ENCODE results near the gene NHSL2.
A peak's percentile ranks its signal among the peaks of the same experiment; 100 is the strongest.

The NHSL2 gene

GRCh38 chrX:72142094-72142793 is 231.6 kb downstream of the NHSL2 start:
- TF ChIP-seq CTCF (IDR thresholded peaks at IDR 0.05): no peak
- Histone ChIP-seq H3K36me3 (peaks cover 86% of the 10 kb centered on the region), H3K9me3 (no peaks in the 10 kb centered on the region), H3K27me3 (no peaks in the 10 kb centered on the region), H3K4me3 (ENCODE audit: low read depth in 1 of 2, low read length in 1 of 2) (no peak overlapping the region), H3K27ac (peak overlapping the region; percentile 47), H3K4me1 (ENCODE audit: control insufficient read depth in 1 of 2, insufficient read depth in 1 of 2, low read depth in 1 of 2, low read length in 1 of 2) (no peaks in the 10 kb centered on the region)

DNA sequence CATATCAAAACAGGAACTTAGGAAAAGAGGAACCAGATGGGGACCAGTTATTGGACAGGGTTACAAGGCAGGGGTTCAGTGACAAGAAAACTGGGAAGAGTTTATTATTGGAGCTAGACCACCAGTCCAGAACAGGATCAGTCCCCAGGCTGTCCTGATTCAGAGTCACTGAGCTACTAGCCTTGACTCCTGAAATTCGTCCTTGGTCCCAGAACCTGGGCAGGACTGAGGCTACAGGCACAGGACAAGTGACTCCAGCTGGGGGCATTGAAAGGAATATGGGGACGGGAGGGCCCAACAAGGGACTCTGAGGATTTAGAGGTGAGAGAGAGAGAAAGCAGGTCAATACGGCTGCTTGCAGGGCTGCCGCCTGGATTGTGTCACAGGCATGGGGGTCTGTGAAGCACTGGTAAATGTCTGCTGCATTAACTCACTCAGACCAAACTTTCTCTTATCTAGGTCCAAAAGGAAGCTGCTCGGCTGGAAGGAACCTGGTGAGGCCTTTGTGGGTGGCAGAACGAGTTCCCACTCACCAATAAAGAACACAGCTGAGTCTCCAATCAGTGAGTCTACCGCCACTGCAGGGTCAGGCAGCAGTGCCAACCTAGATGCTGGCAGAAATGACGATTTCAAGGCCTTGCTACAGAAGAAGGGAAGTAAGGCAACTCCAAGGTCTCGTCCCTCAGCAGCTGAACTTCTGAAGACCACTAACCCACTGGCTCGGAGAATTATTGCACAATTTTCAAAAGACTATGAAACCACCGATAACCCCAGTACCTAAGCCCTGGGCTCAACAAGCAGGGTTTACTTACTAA is 232.4 kb downstream of the NHSL2 start:
- Histone ChIP-seq H3K4me3 (ENCODE audit: low read depth in 1 of 2, low read length in 1 of 2) (no peak overlapping the region), H3K27me3 (no peaks in the 10 kb centered on the region), H3K9me3 (no peaks in the 10 kb centered on the region), H3K27ac (peak overlapping the region; percentile 47), H3K36me3 (peaks cover 79% of the 10 kb centered on the region), H3K4me1 (ENCODE audit: control insufficient read depth in 1 of 2, insufficient read depth in 1 of 2, low read depth in 1 of 2, low read length in 1 of 2) (no peaks in the 10 kb centered on the region)
- no peak for TF ChIP-seq CTCF (IDR thresholded peaks at IDR 0.05)

DNA sequence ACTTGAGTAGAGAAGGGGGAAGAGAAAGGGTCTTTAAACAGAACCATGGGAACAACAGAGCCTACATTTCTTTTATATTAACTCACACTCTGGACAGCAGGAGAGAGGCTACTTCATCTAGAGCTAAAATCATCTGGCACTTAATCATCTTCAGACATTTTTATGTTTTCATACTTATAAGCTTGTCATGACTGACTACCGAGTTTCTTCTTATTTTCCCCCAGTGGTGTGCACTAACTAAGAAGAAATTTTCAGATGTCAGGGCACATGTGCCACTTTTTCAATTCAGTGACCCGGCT is 232.9 kb downstream of the NHSL2 start:
- H3K27me3 ChIP-seq: no peaks in the 10 kb centered on the region
- H3K9me3 ChIP-seq: no peaks in the 10 kb centered on the region
- no peak overlapping the region for H3K4me3 ChIP-seq (ENCODE audit: low read depth in 1 of 2, low read length in 1 of 2)
- peaks cover 73% of the 10 kb centered on the region for H3K36me3 ChIP-seq
- TF ChIP-seq CTCF (IDR thresholded peaks at IDR 0.05): no peak
- H3K27ac ChIP-seq: peak overlapping the region; percentile 47
- H3K4me1 ChIP-seq (ENCODE audit: control insufficient read depth in 1 of 2, insufficient read depth in 1 of 2, low read depth in 1 of 2, low read length in 1 of 2): no peaks in the 10 kb centered on the region

- Histone ChIP-seq H3K9me3 (no peaks in the 10 kb centered on the region), H3K36me3 (peaks cover 57% of the 10 kb centered on the region), H3K27me3 (no peaks in the 10 kb centered on the region), H3K4me3 (ENCODE audit: low read depth in 1 of 2, low read length in 1 of 2) (no peak overlapping the region), H3K4me1 (ENCODE audit: control insufficient read depth in 1 of 2, insufficient read depth in 1 of 2, low read depth in 1 of 2, low read length in 1 of 2) (no peaks in the 10 kb centered on the region), H3K27ac (no peak overlapping the region)
- no peak for TF ChIP-seq CTCF (IDR thresholded peaks at IDR 0.05)
These were observed 234.5 kb downstream of the NHSL2 start for GRCh38 chrX:72145181-72145580.

- Histone ChIP-seq H3K27me3 (no peaks in the 10 kb centered on the region), H3K9me3 (no peaks in the 10 kb centered on the region), H3K4me3 (ENCODE audit: low read depth in 1 of 2, low read length in 1 of 2) (no peak overlapping the region)
These were observed 235.9 kb downstream of the NHSL2 start for GRCh38 chrX:72146527-72146926.

More at GRCh38 chrX:72146527-72146926, 235.9 kb downstream of the NHSL2 start:
- H3K27ac ChIP-seq: no peak overlapping the region
- H3K4me1 ChIP-seq (ENCODE audit: control insufficient read depth in 1 of 2, insufficient read depth in 1 of 2, low read depth in 1 of 2, low read length in 1 of 2): no peaks in the 10 kb centered on the region
- H3K36me3 ChIP-seq: peaks cover 48% of the 10 kb centered on the region
- no peak for TF ChIP-seq CTCF (IDR thresholded peaks at IDR 0.05)

All from neutrophil (primary cell).